ENCODE measurements around the gene TMEM50B. TPM values are rescaled to one million over a fixed set of nuclear protein-coding genes. Genes with fewer than 3 reads are reported as not detected.

Gene TMEM50B
- total RNA-seq, 1 experiment from 2014 or later = 21.5 TPM

GRCh38 chr21:33478935-33479678 is 667 bp downstream of the TMEM50B start:
- BruUV-seq (replicated peaks) = no TSS peak
- Histone ChIP-seq H3K79me2 (ENCODE audit: low read length) (peaks cover 19% of the 10 kb centered on the region), H3K4me3 (ENCODE audit: low read length) (peak overlapping the region; percentile 79), H3K9me3 (ENCODE audit: low read length) (no peaks in the 10 kb centered on the region), H3K27me3 (ENCODE audit: low read length) (no peaks in the 10 kb centered on the region), H3K27ac (ENCODE audit: low read length) (peak overlapping the region; percentile 67), H3F3A (ENCODE audit: low read length, unreplicated experiment) (no peaks in the 10 kb centered on the region), H3K4me2 (ENCODE audit: low read length) (peak overlapping the region; percentile 86), H3K36me3 (ENCODE audit: low read depth, low read length) (no peaks in the 10 kb centered on the region), H3K4me1 (ENCODE audit: insufficient read depth, low read length) (no peaks in the 10 kb centered on the region; the same call in 1 of the 2 replicates), H3K9ac (ENCODE audit: low read length) (peak overlapping the region; percentile 90), H2AFZ (ENCODE audit: low read length) (peak overlapping the region; percentile 45), H3K9me2 (replicated peaks; ENCODE audit: low read length) (no peaks in the 10 kb centered on the region), H4K20me1 (ENCODE audit: low read length) (no peaks in the 10 kb centered on the region)
- peak; percentile 10 for ATAC-seq
- ChIA-PET CTCF (interaction anchor here (1.1 to 2.4 kb wide), 7 partner anchors 12 to 279 kb away, joined by 3 to 19 read pairs (median 14); partner anchors contain the start of gene DNAJC28), POLR2A (ENCODE audit: unreplicated experiment) (interaction anchor here (0.6 to 2.5 kb wide), 7 partner anchors 12 to 1742 kb away, joined by 3 to 29 read pairs (median 4); partner anchors contain the start of genes DNAJC28 and DONSON)
- peak; percentile 33 for DNase-seq
- no peak for TF ChIP-seq EZH2phosphoT487 (IDR thresholded peaks at IDR 0.05; ENCODE audit: borderline replicate concordance, low read length)
- peak; percentile 34; the same call in 1 of the 2 replicates for TF ChIP-seq CTCF (conservative IDR thresholded peaks at IDR 0.05; ENCODE audit: low read depth, low read length)
- intact Hi-C loops (cut with micrococcal nuclease) = loop anchor here (1.0 to 2.0 kb wide), 2 partner anchors 28 to 110 kb away; partner anchors contain the start of gene DONSON

DNA sequence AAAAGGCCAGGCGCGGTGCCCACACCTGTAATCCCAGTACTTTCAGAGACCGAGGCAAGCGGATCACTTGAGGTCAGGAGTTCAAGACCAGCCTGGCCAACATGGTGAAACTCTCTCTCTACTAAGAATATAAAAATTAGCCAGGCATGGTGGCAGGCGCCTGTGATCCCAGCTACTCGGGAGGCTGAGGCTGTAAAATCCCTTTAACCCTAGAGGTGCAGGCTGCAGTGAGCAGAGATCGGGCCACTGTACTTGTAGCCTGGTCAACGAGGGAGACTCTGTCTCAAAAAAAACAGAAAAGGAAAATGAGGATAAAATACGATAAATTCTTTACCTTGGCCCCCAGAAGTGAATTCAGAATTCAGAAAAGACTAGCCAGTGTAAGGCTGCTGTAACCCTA is 1.6 kb downstream of the TMEM50B start:
- Histone ChIP-seq H3K9me2 (replicated peaks; ENCODE audit: low read length) (no peaks in the 10 kb centered on the region), H4K20me1 (ENCODE audit: low read length) (no peaks in the 10 kb centered on the region), H3K27ac (ENCODE audit: low read length) (no peak overlapping the region), H3K9ac (ENCODE audit: low read length) (peak overlapping the region; percentile 90; the same call in 1 of the 2 replicates), H3K79me2 (ENCODE audit: low read length) (peaks cover 26% of the 10 kb centered on the region), H3F3A (ENCODE audit: low read length, unreplicated experiment) (no peaks in the 10 kb centered on the region), H2AFZ (ENCODE audit: low read length) (peak overlapping the region; percentile 25), H3K4me3 (ENCODE audit: low read length) (peak overlapping the region; percentile 79), H3K4me2 (ENCODE audit: low read length) (peak overlapping the region; percentile 86), H3K36me3 (ENCODE audit: low read depth, low read length) (no peaks in the 10 kb centered on the region), H3K4me1 (ENCODE audit: insufficient read depth, low read length) (no peaks in the 10 kb centered on the region; the same call in 1 of the 2 replicates), H3K9me3 (ENCODE audit: low read length) (no peaks in the 10 kb centered on the region), H3K27me3 (ENCODE audit: low read length) (no peaks in the 10 kb centered on the region)
- DNase-seq (no peak), ATAC-seq (no peak)
- CTCF ChIA-PET = no interaction called here
- no TSS peak for BruUV-seq (replicated peaks)
- intact Hi-C loops (cut with micrococcal nuclease) = loop anchor here (2.0 kb wide), 1 partner anchor 111 kb away; the partner anchor contains the start of gene DONSON
- no peak for TF ChIP-seq CTCF (conservative IDR thresholded peaks at IDR 0.05; ENCODE audit: low read depth, low read length)
- TF ChIP-seq EZH2phosphoT487 (IDR thresholded peaks at IDR 0.05; ENCODE audit: borderline replicate concordance, low read length) = no peak
- TF ChIP-seq EZH2 (IDR thresholded peaks at IDR 0.05; ENCODE audit: low read length, unreplicated experiment) = no peak
- POLR2A ChIA-PET (ENCODE audit: unreplicated experiment) = no interaction called here

GRCh38 chr21:33477066-33477465 is 2.7 kb downstream of the TMEM50B start:
- no peaks in the 10 kb centered on the region for H3K36me3 ChIP-seq (ENCODE audit: low read depth, low read length)
- intact Hi-C loops (cut with micrococcal nuclease) = no loop called here
- H3K9ac ChIP-seq (ENCODE audit: low read length) = no peak overlapping the region
- H3K27me3 ChIP-seq (ENCODE audit: low read length) = no peaks in the 10 kb centered on the region
- no peak overlapping the region for H2AFZ ChIP-seq (ENCODE audit: low read length)
- no peaks in the 10 kb centered on the region for H4K20me1 ChIP-seq (ENCODE audit: low read length)
- TF ChIP-seq CTCF (conservative IDR thresholded peaks at IDR 0.05; ENCODE audit: low read depth, low read length) = no peak
- TF ChIP-seq EZH2 (IDR thresholded peaks at IDR 0.05; ENCODE audit: low read length, unreplicated experiment) = no peak
- TF ChIP-seq EZH2phosphoT487 (IDR thresholded peaks at IDR 0.05; ENCODE audit: borderline replicate concordance, low read length) = no peak
- BruUV-seq (replicated peaks) = no TSS peak
- no peak for ATAC-seq
- no peak overlapping the region for H3K4me3 ChIP-seq (ENCODE audit: low read length)
- no peak overlapping the region for H3K4me2 ChIP-seq (ENCODE audit: low read length)
- ChIA-PET POLR2A (ENCODE audit: unreplicated experiment) (no interaction called here), CTCF (no interaction called here)
- peaks cover 32% of the 10 kb centered on the region for H3K79me2 ChIP-seq (ENCODE audit: low read length)
- DNase-seq = no peak
- H3K9me3 ChIP-seq (ENCODE audit: low read length) = no peaks in the 10 kb centered on the region
- no peak overlapping the region for H3K27ac ChIP-seq (ENCODE audit: low read length)
- H3K9me2 ChIP-seq (replicated peaks; ENCODE audit: low read length) = no peaks in the 10 kb centered on the region
- H3F3A ChIP-seq (ENCODE audit: low read length, unreplicated experiment) = no peaks in the 10 kb centered on the region
- no peaks in the 10 kb centered on the region; the same call in 1 of the 2 replicates for H3K4me1 ChIP-seq (ENCODE audit: insufficient read depth, low read length)

Measured in PC-3 (cell line).